ENCODE measurements around the gene EGFLAM.

DNA sequence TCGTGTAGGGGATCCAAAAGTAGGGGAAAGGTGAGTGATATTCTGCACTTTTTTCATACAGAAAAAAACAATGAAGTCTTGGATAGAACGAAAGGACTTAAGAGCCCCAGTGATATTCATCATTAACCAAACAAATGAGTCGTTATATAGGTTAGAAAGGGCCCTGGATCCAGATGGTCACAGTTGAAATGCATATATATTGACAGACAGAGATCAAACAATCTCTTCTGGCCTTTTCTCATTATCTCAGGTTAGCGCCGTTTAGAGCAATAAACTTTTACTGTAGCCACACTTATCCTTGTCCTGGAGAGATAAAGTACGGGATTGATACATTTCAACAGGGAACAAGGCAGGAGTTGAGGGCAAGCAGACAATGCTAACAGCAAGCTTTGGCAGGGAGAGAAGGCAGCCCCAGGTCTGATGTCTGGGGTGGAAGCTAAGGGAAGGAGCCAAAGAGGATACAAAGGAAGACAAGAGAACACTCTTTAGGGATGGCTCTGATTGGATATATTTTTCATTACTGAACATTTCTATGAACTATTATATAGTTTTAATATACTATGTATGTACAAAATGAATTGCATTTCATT lies 221.1 kb downstream of the EGFLAM start:
- no peak for TF ChIP-seq POLR2AphosphoS5 (IDR thresholded peaks at IDR 0.05; ENCODE audit: low read depth)
- TF ChIP-seq, protein P1, sequence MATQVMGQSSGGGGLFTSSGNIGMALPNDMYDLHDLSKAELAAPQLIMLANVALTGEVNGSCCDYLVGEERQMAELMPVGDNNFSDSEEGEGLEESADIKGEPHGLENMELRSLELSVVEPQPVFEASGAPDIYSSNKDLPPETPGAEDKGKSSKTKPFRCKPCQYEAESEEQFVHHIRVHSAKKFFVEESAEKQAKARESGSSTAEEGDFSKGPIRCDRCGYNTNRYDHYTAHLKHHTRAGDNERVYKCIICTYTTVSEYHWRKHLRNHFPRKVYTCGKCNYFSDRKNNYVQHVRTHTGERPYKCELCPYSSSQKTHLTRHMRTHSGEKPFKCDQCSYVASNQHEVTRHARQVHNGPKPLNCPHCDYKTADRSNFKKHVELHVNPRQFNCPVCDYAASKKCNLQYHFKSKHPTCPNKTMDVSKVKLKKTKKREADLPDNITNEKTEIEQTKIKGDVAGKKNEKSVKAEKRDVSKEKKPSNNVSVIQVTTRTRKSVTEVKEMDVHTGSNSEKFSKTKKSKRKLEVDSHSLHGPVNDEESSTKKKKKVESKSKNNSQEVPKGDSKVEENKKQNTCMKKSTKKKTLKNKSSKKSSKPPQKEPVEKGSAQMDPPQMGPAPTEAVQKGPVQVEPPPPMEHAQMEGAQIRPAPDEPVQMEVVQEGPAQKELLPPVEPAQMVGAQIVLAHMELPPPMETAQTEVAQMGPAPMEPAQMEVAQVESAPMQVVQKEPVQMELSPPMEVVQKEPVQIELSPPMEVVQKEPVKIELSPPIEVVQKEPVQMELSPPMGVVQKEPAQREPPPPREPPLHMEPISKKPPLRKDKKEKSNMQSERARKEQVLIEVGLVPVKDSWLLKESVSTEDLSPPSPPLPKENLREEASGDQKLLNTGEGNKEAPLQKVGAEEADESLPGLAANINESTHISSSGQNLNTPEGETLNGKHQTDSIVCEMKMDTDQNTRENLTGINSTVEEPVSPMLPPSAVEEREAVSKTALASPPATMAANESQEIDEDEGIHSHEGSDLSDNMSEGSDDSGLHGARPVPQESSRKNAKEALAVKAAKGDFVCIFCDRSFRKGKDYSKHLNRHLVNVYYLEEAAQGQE (IDR thresholded peaks at IDR 0.05; ENCODE audit: unreplicated experiment) = no peak

Data from GM23338 (cell line).